Astrocyte (in vitro differentiated cells and primary cell): ENCODE measurements around the gene MCTP1.

Experiments
- EZH2 ChIP-seq: IDR thresholded peaks from 2 replicates; pipeline ENCODE4 v1.6.1; 2012; ENCODE audit warnings: mild to moderate bottlenecking, low read length, inconsistent platforms; ENCODE audit not compliant: insufficient read depth
- TF ChIP-seq, protein P1 (sequence below): IDR thresholded peaks from 2 replicates; pipeline ENCODE4 v1.5.1; 2011; ENCODE audit warnings: low read depth, mild to moderate bottlenecking, inconsistent platforms, low read length, moderate library complexity; ENCODE audit not compliant: insufficient read depth

DNA sequence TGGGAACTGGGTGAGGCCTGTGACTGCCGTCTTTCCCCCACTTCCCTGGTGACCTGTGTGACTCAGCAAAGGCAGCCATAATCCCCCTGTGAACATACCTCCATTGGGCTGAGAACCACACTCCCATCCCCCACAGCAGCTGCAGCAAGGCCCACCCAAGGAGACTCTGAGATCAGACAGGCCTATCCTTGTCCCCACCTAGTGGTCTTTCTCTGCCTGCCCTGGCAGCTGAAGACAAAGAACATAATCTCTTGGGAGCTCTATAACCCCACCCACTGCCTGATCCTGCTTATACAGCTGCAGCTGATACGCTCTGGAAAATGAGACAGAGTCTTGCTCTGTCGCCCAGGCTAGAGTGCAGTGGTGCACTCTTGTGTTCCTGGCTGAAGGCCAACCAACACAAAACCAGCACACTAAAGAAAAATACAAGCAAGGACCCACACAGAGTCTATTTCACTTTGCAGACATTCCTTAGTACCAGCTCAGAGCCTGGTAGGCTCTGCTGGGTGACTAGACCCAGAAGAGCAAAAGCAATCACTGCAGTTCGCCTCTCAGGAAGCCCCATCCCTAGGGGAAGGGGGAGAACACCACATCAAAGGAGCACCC lies 106.7 kb downstream of the MCTP1 start:
- TF ChIP-seq, protein P1, sequence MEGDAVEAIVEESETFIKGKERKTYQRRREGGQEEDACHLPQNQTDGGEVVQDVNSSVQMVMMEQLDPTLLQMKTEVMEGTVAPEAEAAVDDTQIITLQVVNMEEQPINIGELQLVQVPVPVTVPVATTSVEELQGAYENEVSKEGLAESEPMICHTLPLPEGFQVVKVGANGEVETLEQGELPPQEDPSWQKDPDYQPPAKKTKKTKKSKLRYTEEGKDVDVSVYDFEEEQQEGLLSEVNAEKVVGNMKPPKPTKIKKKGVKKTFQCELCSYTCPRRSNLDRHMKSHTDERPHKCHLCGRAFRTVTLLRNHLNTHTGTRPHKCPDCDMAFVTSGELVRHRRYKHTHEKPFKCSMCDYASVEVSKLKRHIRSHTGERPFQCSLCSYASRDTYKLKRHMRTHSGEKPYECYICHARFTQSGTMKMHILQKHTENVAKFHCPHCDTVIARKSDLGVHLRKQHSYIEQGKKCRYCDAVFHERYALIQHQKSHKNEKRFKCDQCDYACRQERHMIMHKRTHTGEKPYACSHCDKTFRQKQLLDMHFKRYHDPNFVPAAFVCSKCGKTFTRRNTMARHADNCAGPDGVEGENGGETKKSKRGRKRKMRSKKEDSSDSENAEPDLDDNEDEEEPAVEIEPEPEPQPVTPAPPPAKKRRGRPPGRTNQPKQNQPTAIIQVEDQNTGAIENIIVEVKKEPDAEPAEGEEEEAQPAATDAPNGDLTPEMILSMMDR, result peak; percentile 52
- no peak for TF ChIP-seq EZH2
